Measurements from ENCODE around the gene NRSN2.

- no peak for TF ChIP-seq CTCF (IDR thresholded peaks at IDR 0.05 in 4 of 5, conservative IDR thresholded peaks at IDR 0.05 in 1 of 5)
- TF ChIP-seq POLR2A (IDR thresholded peaks at IDR 0.05): no peak
These were observed 46.4 kb upstream of the NRSN2 start for GRCh38 chr20:300345-300990.

All from gastrocnemius medialis (tissue), 4 donors.